K562 (cell line): ENCODE results near the gene ALG9. TPM values are rescaled to one million over a fixed set of nuclear protein-coding genes. Genes with fewer than 3 reads are reported as not detected.

Source experiments
- ATAC-seq: fragments of 200-7000 bp; cut with Tn5 transposase; 3 replicates; pipeline ENCODE4 v1.9.1; 2020; ENCODE audit warnings: moderate library complexity
- BruUV-seq: library from RNA; stranded (reverse); fragments of 400-500 nt; replicated peaks from 2 replicates; lab custom pipeline; 2021; lab: Mats Ljungman, UMichigan
- CTCF ChIA-PET: fragments of 300-600 bp; formaldehyde crosslinking; extraction: SDS; loops from one replicate; lab custom pipeline; 2021; ENCODE audit warnings: low intra/inter-chr PET ratio; lab: Yijun Ruan, JAX
- POLR2A ChIA-PET: fragments of 300-600, 350-650 bp; sonication (Branson Sonifier 250); formaldehyde crosslinking; extraction: SDS; loops from one replicate; lab custom pipeline; 2021; ENCODE audit warnings: antibody characterized with exemption, inconsistent platforms; lab: Yijun Ruan, JAX
- DNase-seq, 4 experiments: peaks; one replicate each; pipeline versions ENCODE4 v3.0.0 to v3.0.0-alpha.2; 2011 to 2018; ENCODE audit warnings: low spot score in 3 of 4, mixed read lengths in 3 of 4; ENCODE audit errors: extremely low read depth in 1 of 4
- FAIRE-seq: peaks from 2 replicates; lab custom pipeline; 2011; peaks lifted over from hg19 to GRCh38; lab: Jason Lieb, UNC
- H2AFZ ChIP-seq: 2 replicates; pipeline ENCODE4 v1.6.0; 2011; ENCODE audit warnings: low read depth, low read length, control low read depth, inconsistent platforms
- H3K27ac ChIP-seq: fragments of 200-600 bp; 3 replicates; pipeline ENCODE4 v1.8.0; 2011; ENCODE audit warnings: low read depth, mild to moderate bottlenecking, control low read depth, inconsistent platforms, low read length, moderate library complexity, mixed read lengths; ENCODE audit errors: extremely low read depth
- H3K27me3 ChIP-seq, 2 experiments: fragments of 300-600 bp in 1 of 2; 2 replicates in 1 of 2; 3 replicates in 1 of 2; pipeline versions ENCODE4 v1.6.0 to v1.8.0; 2011; ENCODE audit warnings: inconsistent platforms in 2 of 2, low read length in 2 of 2, mild to moderate bottlenecking in 1 of 2, mixed read lengths in 1 of 2, moderate library complexity in 1 of 2; ENCODE audit not compliant: control insufficient read depth in 2 of 2, insufficient read depth in 2 of 2
- H3K36me3 ChIP-seq: fragments of 300-600 bp; 3 replicates; pipeline ENCODE4 v1.8.0; 2011; ENCODE audit warnings: mild to moderate bottlenecking, low read length, inconsistent platforms; ENCODE audit not compliant: control insufficient read depth, insufficient read depth
- H3K4me1 ChIP-seq, 2 experiments: fragments of 200-600 bp in 1 of 2; replicated peaks in 1 of 2; 2 replicates in 1 of 2; 3 replicates in 1 of 2; pipeline versions ENCODE4 v1.5.1 to v1.8.0; 2011; ENCODE audit warnings: inconsistent platforms in 2 of 2, low read length in 2 of 2, mild to moderate bottlenecking in 1 of 2, mixed read lengths in 1 of 2, moderate library complexity in 1 of 2; ENCODE audit not compliant: control insufficient read depth in 2 of 2, insufficient read depth in 2 of 2
- H3K4me2 ChIP-seq: 2 replicates; pipeline ENCODE4 v1.6.1; 2011; ENCODE audit warnings: low read length, control low read depth, inconsistent platforms, mixed read lengths; ENCODE audit not compliant: insufficient read depth
- H3K4me3 ChIP-seq: fragments of 200-600 bp; sonication (generic), shearing (Covaris generic); 2 replicates; pipeline ENCODE4 v1.5.1; 2016; ENCODE audit warnings: control low read depth, inconsistent platforms
- H3K79me2 ChIP-seq: fragments of 200-600 bp; 3 replicates; pipeline ENCODE4 v1.8.0; 2011; ENCODE audit warnings: low read length, inconsistent platforms; ENCODE audit not compliant: control insufficient read depth, insufficient read depth
- H3K9ac ChIP-seq, 2 experiments: 2 replicates each; pipeline versions ENCODE4 v1.6.0 to v1.6.1; 2011; ENCODE audit warnings: low read depth in 2 of 2, low read length in 2 of 2, control low read depth in 1 of 2, inconsistent platforms in 1 of 2, mild to moderate bottlenecking in 1 of 2, mixed read lengths in 1 of 2; ENCODE audit not compliant: insufficient read depth in 1 of 2
- H3K9me1 ChIP-seq: one replicate; pipeline ENCODE4 v1.6.0; 2011; ENCODE audit warnings: inconsistent platforms, mild to moderate bottlenecking, low read length, moderate library complexity; ENCODE audit not compliant: control insufficient read depth, insufficient read depth
- H3K9me3 ChIP-seq: replicated peaks from 2 replicates; pipeline ENCODE4 v1.5.1; 2011; ENCODE audit warnings: low read depth, low read length, inconsistent platforms; ENCODE audit not compliant: control insufficient read depth, insufficient read depth
- H4K20me1 ChIP-seq: replicated peaks from 2 replicates; pipeline ENCODE4 v1.6.1; 2011; ENCODE audit warnings: low read length, inconsistent platforms, mixed read lengths; ENCODE audit not compliant: control insufficient read depth, insufficient read depth
- ATF3 ChIP-seq, 2 experiments: fragments of 450-650 bp in 1 of 2; sonication (generic) in 1 of 2; formaldehyde crosslinking in 1 of 2; IDR thresholded peaks in 1 of 2; conservative IDR thresholded peaks in 1 of 2; 2 replicates each; pipeline versions ENCODE4 v1.6.1 to v1.8.1; 2016 to 2023; ENCODE audit warnings: mild to moderate bottlenecking in 2 of 2, moderate library complexity in 2 of 2, inconsistent platforms in 1 of 2, missing genetic modification reagents in 1 of 2
- CEBPB ChIP-seq: fragments of 450-650 bp; IDR thresholded peaks from 2 replicates; pipeline ENCODE4 v1.6.1; 2016; ENCODE audit warnings: missing genetic modification characterization, missing compliant biosample characterization
- CEBPG ChIP-seq, 3 experiments: fragments of 200-800 bp in 1 of 3; sonication (Bioruptor generic) in 1 of 3; sonication (generic) in 1 of 3; formaldehyde crosslinking in 1 of 3; IDR thresholded peaks in 2 of 3; conservative IDR thresholded peaks in 1 of 3; 2 replicates each; pipeline versions ENCODE4 v1.6.1 to v1.8.0; 2016 to 2022; ENCODE audit warnings: missing compliant biosample characterization in 2 of 3, missing genetic modification characterization in 2 of 3, mild to moderate bottlenecking in 1 of 3, missing genetic modification reagents in 1 of 3
- NFIC ChIP-seq: fragments of 450-650 bp; IDR thresholded peaks from 2 replicates; pipeline ENCODE4 v1.6.1; 2017; ENCODE audit warnings: mild to moderate bottlenecking, inconsistent platforms
- WGBS: fragments of 100-300 bp; shearing (Covaris generic); methylation state at CpG from one replicate; pipeline ENCODE4 v1.1.6; 2016; ENCODE audit warnings: low coverage, mixed read lengths; ENCODE audit not compliant: insufficient coverage; ENCODE audit errors: missing lambda C conversion rate; 5-methylcytosine and 5-hydroxymethylcytosine counted together
- in situ Hi-C: fragments of 300-500 bp; cut with MboI; formaldehyde crosslinking; loops from 4 replicates; pipeline ENCODE4 v1.15.0; 2018; ENCODE audit warnings: inconsistent platforms, mixed read lengths
- intact Hi-C: fragments of 100-400 bp; cut with micrococcal nuclease; formaldehyde crosslinking; loops from 2 replicates; pipeline ENCODE4 v1.14.2; 2022
- polyA plus RNA-seq, 8 experiments: library from polyadenylated mRNA; depleted of rRNA in 4 of 8; stranded (reverse) in 5 of 8; unstranded in 3 of 8; fragments of >200 nt; fragmentation: Nextera tagmentation in 2 of 8; fragmentation: Illumina TruSeq in 1 of 8; extraction: Ambion mirVana in 2 of 8; extraction: Trizol in 1 of 8; gene quantifications; 2 replicates each; pipeline versions ENCODE4 v1.2.1 to v1.2.3, GENCODE V29; 2011 to 2014; ENCODE audit warnings: inconsistent platforms in 1 of 8, missing spikeins in 1 of 8
- total RNA-seq, 7 experiments: library from RNA; depleted of rRNA in 6 of 7; stranded (reverse); fragments of >200 nt in 6 of 7; fragmentation: Illumina TruSeq in 2 of 7; extraction: Trizol in 2 of 7; gene quantifications; 2 replicates each; pipeline versions ENCODE4 v1.2.1 to v1.2.3, GENCODE V29; 2011 to 2021; ENCODE audit warnings: low replicate concordance in 1 of 7

ALG9 gene
- total and polyA plus RNA-seq, 9 of the 15 experiments (the other 6 are each of a cell fraction or from before 2014, with no cell fraction given) = 11.5 to 40.5 (median 24.9) TPM

GRCh38 chr11:111886032-111886431 lies 14.7 kb upstream of the ALG9 start:
- no peak overlapping the region for H2AFZ ChIP-seq
- no peak overlapping the region for H3K4me2 ChIP-seq
- ChIA-PET POLR2A (interaction anchor here (0.6 kb wide), 1 partner anchor 16 kb away, joined by 5 read pairs; no protein-coding TSS in a partner anchor), CTCF (no interaction called here)
- no peaks in the 10 kb centered on the region for H3K9me3 ChIP-seq
- H3K79me2 ChIP-seq = no peaks in the 10 kb centered on the region
- ATAC-seq = no peak
- no peak overlapping the region for H3K4me3 ChIP-seq
- intact Hi-C loops (no loop called here), in situ Hi-C loops (no loop called here)
- WGBS = 71% methylated on average over 4 of the region's 4 CpGs
- FAIRE-seq = no peak
- DNase-seq = no peak
- peaks cover 0 to 13% of the 10 kb centered on the region in 2 experiments; a peak in 2 of 5 replicates for H3K4me1 ChIP-seq
- no peak overlapping the region for H3K9ac ChIP-seq
- no TSS peak for BruUV-seq
- no peaks in the 10 kb centered on the region for H4K20me1 ChIP-seq
- no peaks in the 10 kb centered on the region for H3K9me1 ChIP-seq
- no peak overlapping the region for H3K27ac ChIP-seq
- no peaks in the 10 kb centered on the region for H3K27me3 ChIP-seq
- H3K36me3 ChIP-seq = no peaks in the 10 kb centered on the region
- TF ChIP-seq ATF3 (IDR thresholded peaks at IDR 0.05) (peak; percentile 80), ATF3 (CRISPR knock-in tag; conservative IDR thresholded peaks at IDR 0.05) (no peak), NFIC (no peak), CEBPG (CRISPR knock-in tag; IDR thresholded peaks at IDR 0.05) (no peak), CEBPG (tag; conservative IDR thresholded peaks at IDR 0.05 in 1 of 2, IDR thresholded peaks at IDR 0.05 in 1 of 2) (peak in 1 of 2 experiments; percentile 74; a peak in 2 of 4 replicates), CEBPB (tag) (0 out of 2 replicates have a peak, but pooled peaks have one; percentile 29)
